WERI-Rb-1 (cell line): ENCODE data around the gene SPIRE1.

ENCODE experiments used
- DNase-seq: peaks from one replicate; pipeline ENCODE4 v3.0.0-alpha.2; 2020
- H3K27ac ChIP-seq: fragments of 250-450 bp; sonication (Bioruptor Pico); 2 replicates; pipeline ENCODE4 v1.5.1; 2020; ENCODE audit warnings: mild to moderate bottlenecking, moderate library complexity
- H3K27me3 ChIP-seq: fragments of 250-450 bp; sonication (Bioruptor Pico); 2 replicates; pipeline ENCODE4 v1.5.1; 2021; ENCODE audit warnings: mild to moderate bottlenecking, low read depth, moderate library complexity; ENCODE audit not compliant: insufficient read depth, severe bottlenecking
- H3K36me3 ChIP-seq: fragments of 250-450 bp; sonication (Bioruptor Pico); 2 replicates; pipeline ENCODE4 v1.5.1; 2020; ENCODE audit warnings: mild to moderate bottlenecking, moderate library complexity
- H3K4me3 ChIP-seq: 2 replicates; pipeline ENCODE4 v1.5.1; 2011; ENCODE audit warnings: low read depth, mild to moderate bottlenecking, control low read depth, low read length
- H3K9me3 ChIP-seq: fragments of 250-450 bp; sonication (Bioruptor Pico); 2 replicates; pipeline ENCODE4 v1.5.1; 2021; ENCODE audit warnings: mild to moderate bottlenecking, moderate library complexity; ENCODE audit not compliant: severe bottlenecking
- TF ChIP-seq, protein P1 (sequence below): IDR thresholded peaks from 2 replicates; pipeline ENCODE4 v1.5.1; 2011; ENCODE audit warnings: low read depth, mild to moderate bottlenecking, control low read depth, inconsistent platforms, low read length

Gene SPIRE1

DNA sequence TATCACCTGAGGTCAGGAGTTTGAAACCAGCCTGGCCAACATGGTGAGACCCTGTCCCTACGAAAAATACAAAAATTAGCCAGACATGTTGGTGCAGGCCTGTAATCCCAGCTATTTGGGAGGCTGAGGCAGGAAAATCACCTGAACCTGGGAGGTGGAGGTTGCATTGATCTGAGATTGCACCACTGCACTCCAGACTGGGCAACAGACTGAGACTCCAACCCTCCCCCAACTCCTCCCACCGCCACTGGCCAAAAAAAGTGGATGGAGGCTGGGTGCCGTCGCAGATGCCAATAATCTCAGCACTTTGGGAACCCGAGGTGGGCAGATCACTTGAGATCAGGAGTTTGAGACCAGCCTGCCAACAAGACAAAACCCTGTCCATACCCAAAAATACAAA is 10.1 kb upstream of the SPIRE1 start:
- H3K27ac ChIP-seq: no peak overlapping the region
- peaks cover 17% of the 10 kb centered on the region for H3K36me3 ChIP-seq
- no peaks in the 10 kb centered on the region for H3K9me3 ChIP-seq
- TF ChIP-seq, protein P1, sequence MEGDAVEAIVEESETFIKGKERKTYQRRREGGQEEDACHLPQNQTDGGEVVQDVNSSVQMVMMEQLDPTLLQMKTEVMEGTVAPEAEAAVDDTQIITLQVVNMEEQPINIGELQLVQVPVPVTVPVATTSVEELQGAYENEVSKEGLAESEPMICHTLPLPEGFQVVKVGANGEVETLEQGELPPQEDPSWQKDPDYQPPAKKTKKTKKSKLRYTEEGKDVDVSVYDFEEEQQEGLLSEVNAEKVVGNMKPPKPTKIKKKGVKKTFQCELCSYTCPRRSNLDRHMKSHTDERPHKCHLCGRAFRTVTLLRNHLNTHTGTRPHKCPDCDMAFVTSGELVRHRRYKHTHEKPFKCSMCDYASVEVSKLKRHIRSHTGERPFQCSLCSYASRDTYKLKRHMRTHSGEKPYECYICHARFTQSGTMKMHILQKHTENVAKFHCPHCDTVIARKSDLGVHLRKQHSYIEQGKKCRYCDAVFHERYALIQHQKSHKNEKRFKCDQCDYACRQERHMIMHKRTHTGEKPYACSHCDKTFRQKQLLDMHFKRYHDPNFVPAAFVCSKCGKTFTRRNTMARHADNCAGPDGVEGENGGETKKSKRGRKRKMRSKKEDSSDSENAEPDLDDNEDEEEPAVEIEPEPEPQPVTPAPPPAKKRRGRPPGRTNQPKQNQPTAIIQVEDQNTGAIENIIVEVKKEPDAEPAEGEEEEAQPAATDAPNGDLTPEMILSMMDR: no peak
- H3K27me3 ChIP-seq: no peaks in the 10 kb centered on the region
- H3K4me3 ChIP-seq: no peak overlapping the region
- no peak for DNase-seq

DNA sequence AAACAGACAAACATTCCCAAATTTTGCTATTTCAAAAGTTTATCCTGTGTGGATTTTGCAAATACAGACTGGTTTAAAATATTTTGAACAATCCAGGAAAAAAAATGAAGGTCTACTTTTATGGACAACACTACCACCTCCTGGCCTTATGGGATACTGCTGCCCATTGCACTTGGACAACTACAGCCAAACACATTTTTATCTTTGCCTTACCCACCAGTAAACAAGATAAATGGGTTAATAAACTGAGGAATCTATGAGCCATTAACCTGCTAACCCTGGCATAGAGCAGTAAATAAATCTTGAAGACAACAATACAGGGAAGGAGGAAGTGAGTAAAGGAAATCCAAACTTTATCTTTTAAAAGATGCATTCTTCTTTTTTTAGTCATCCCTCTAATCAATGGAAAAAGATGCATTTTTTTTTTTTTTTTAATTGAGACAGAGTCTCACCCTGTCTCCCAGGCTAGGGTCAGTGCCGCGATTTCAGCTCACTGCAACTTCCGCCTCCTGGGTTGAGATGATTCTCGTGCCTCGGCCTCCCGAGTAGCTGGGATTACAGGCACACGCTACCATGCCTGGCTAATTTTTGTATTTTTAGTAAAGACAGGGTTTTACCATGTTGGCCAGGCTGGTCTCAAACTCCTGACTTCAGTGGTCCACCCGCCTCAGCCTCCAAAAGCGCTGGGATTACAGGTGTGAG is 2.1 kb upstream of the SPIRE1 start:
- no peaks in the 10 kb centered on the region for H3K27me3 ChIP-seq
- peak; percentile 30 for DNase-seq
- TF ChIP-seq, protein P1: peak; percentile 72
- no peak overlapping the region for H3K27ac ChIP-seq
- H3K36me3 ChIP-seq: no peaks in the 10 kb centered on the region
- no peak overlapping the region for H3K4me3 ChIP-seq
- no peaks in the 10 kb centered on the region for H3K9me3 ChIP-seq

DNA sequence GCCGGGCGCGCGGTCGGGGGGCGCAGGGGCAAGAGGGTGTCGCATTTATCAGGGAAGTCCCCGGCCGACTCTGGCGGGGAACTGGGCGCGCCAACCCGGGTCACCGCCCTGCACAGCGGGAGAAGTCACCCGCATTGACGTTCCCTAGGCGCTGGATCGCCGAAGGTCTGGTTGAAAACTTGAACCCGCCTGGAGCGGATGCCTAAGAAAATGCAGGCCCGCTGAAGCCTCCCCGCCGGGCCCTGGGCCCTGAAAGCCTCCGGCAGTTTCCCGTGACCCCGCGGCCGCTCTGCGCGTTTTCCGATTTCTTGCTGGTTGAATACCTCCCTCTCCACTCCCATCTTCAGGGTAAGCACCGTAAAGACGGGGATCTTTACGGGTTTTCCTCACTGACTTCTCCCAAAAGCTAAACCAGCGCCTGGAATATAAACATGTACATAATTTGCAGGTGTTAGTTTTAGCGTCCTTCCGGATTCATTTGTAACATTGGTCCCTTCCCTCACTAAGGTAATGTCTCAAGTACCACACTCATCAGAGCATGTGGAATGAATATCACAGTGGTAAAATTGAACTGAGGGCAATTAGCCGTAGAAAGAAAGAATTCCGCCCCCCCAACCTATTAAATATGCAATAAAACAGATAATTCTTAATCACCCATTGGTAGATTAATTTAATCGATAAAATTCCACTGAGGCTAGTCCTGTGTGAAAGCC is 675 bp upstream of the SPIRE1 start:
- H3K27ac ChIP-seq: peak overlapping the region; percentile 73

DNA sequence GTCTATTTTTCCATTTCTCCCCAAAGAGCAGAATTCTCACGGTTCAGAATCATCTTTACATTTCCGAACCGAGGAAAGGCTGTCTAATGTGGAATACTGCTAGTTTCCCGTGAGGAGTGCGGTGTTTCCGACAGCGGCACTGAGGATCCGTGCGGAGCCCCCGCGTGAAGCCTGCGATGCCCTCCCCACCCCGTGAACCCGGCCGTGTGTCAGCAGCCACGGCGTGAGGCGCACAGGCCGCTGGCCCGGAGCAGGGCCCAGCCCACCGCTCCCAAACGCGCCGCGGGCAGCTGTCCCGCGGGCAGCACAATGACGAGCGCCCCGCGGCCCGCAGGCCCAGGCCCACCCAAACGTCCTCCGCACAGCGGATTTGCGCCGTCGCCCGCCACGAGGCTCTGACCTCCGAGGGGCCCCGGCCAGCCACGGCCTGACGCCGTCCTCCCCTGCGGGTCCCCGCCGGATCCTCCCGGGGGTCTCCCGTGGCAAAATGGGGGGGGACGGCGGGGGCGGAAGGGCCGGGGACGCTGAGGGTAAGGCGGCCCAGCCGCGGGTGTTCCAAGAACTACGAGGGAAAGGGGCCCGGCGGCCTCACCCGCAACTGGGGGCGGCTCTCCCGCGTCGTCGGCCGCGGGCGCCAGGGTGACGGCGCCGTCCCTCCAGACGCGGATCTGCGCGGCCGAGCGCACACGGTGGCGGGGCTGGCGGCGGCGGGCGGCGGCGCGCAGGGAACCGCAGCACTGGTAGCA is 796 bp downstream of the SPIRE1 start:
- Histone ChIP-seq H3K4me3 (peak overlapping the region; percentile 91), H3K9me3 (no peaks in the 10 kb centered on the region), H3K36me3 (no peaks in the 10 kb centered on the region), H3K27ac (peak overlapping the region; percentile 86), H3K27me3 (no peaks in the 10 kb centered on the region)
- peak; percentile 46 for DNase-seq
- TF ChIP-seq, protein P1: no peak

More for the DNA sequence above, 675 bp upstream of the SPIRE1 start:
- H3K36me3 ChIP-seq: no peaks in the 10 kb centered on the region
- TF ChIP-seq, protein P1: no peak
- H3K4me3 ChIP-seq: peak overlapping the region; percentile 91
- peak; percentile 53 for DNase-seq
- no peaks in the 10 kb centered on the region for H3K9me3 ChIP-seq
- no peaks in the 10 kb centered on the region for H3K27me3 ChIP-seq

DNA sequence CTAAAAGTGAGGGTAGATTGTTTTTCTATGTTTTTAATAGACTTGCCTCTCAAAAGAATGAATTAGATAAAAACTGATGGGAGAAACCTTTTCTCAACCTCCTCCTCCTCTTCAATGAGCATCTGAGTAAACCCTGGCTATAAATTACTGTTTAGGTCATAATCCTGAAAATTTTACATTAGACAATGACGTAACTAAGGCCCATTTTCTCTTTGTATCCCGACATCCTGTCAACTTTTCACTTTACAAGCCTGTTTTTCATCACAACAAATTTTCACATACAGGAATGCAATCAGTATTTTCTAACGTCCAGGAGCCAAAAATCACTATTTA is 1.3 kb downstream of the SPIRE1 start:
- peak overlapping the region; percentile 86 for H3K27ac ChIP-seq
- H3K27me3 ChIP-seq: no peaks in the 10 kb centered on the region
- H3K36me3 ChIP-seq: no peaks in the 10 kb centered on the region
- peak overlapping the region; percentile 91 for H3K4me3 ChIP-seq
- no peaks in the 10 kb centered on the region for H3K9me3 ChIP-seq
- TF ChIP-seq, protein P1: no peak
- no peak for DNase-seq
